PFSK-1 (cell line): Measurements from ENCODE around the gene ESYT2.

Source experiments
- FOXP2 ChIP-seq: optimal IDR thresholded peaks from 2 replicates; pipeline ENCODE3; 2011; ENCODE audit warnings: borderline replicate concordance, control low read depth, inconsistent platforms; ENCODE audit not compliant: insufficient read depth; ENCODE audit errors: extremely low read length, extremely low read depth
- TAF1 ChIP-seq: IDR thresholded peaks from 2 replicates; pipeline ENCODE4 v1.6.1; 2012; ENCODE audit warnings: low read length, control low read depth, borderline replicate concordance; ENCODE audit not compliant: insufficient read depth

- TF ChIP-seq FOXP2: peak; percentile 60
- TF ChIP-seq TAF1: no peak
Observed at GRCh38 chr7:158730383-158731346, 98.6 kb downstream of the ESYT2 start.
